HepG2 (cell line): Measurements from ENCODE around the gene UST. TPM values are rescaled to one million over a fixed set of nuclear protein-coding genes. Genes with fewer than 3 reads are reported as not detected.

ENCODE experiments used
- ATAC-seq: fragments of 200-7000 bp; cut with Tn5 transposase; 3 replicates; pipeline ENCODE4 v1.9.1; 2020; ENCODE audit warnings: mild to moderate bottlenecking, moderate library complexity
- BruUV-seq: library from RNA; stranded (reverse); fragments of 400-500 nt; replicated peaks from 2 replicates; lab custom pipeline; 2021; lab: Mats Ljungman, UMichigan
- CTCF ChIA-PET: fragments of 300-600 bp; formaldehyde crosslinking; extraction: SDS; loops from one replicate; lab custom pipeline; 2021; ENCODE audit warnings: low total read pairs, inconsistent platforms, low intra/inter-chr PET ratio; lab: Yijun Ruan, JAX
- POLR2A ChIA-PET: fragments of 350-600 bp; sonication (Branson Sonifier 250); formaldehyde crosslinking; loops from one replicate; lab custom pipeline; 2020; ENCODE audit warnings: antibody characterized with exemption, inconsistent platforms; lab: Yijun Ruan, JAX
- DNase-seq: peaks from one replicate; pipeline ENCODE4 v3.0.0-alpha.2; 2015; ENCODE audit warnings: low spot score
- FAIRE-seq: peaks from 3 replicates; lab custom pipeline; 2011; peaks lifted over from hg19 to GRCh38; lab: Jason Lieb, UNC
- H2AFZ ChIP-seq: one replicate; pipeline ENCODE4 v1.6.1; 2011; ENCODE audit warnings: low read length, inconsistent platforms
- H3K27ac ChIP-seq: fragments of 300-600 bp; 3 replicates; pipeline ENCODE4 v1.8.0; 2011; ENCODE audit warnings: mixed run types, mild to moderate bottlenecking, mixed read lengths, low read length, inconsistent platforms; ENCODE audit not compliant: insufficient read depth; ENCODE audit errors: extremely low read length
- H3K27me3 ChIP-seq, 2 experiments: fragments of 200-600 bp in 1 of 2; 2 replicates in 1 of 2; 3 replicates in 1 of 2; pipeline versions ENCODE4 v1.6.0 to v1.8.0; 2011; ENCODE audit warnings: low read length in 2 of 2, mild to moderate bottlenecking in 2 of 2, moderate library complexity in 2 of 2, inconsistent platforms in 1 of 2; ENCODE audit not compliant: insufficient read depth in 2 of 2, control insufficient read depth in 1 of 2
- H3K36me3 ChIP-seq, 2 experiments: fragments of 200-600 bp in 1 of 2; replicated peaks in 1 of 2; 2 replicates in 1 of 2; 3 replicates in 1 of 2; pipeline versions ENCODE4 v1.5.1 to v1.8.0; 2011; ENCODE audit warnings: low read length in 2 of 2, inconsistent platforms in 1 of 2; ENCODE audit not compliant: insufficient read depth in 2 of 2, control insufficient read depth in 1 of 2
- H3K4me1 ChIP-seq: 2 replicates; pipeline ENCODE4 v1.5.1; 2012; ENCODE audit warnings: low read length, inconsistent platforms; ENCODE audit not compliant: insufficient read depth
- H3K4me2 ChIP-seq: 2 replicates; pipeline ENCODE4 v1.6.0; 2011; ENCODE audit warnings: low read depth, low read length, inconsistent platforms
- H3K4me3 ChIP-seq, 3 experiments: fragments of 200-600 bp in 1 of 3; sonication (generic), shearing (Covaris generic) in 1 of 3; replicated peaks in 1 of 3; 2 replicates each; pipeline ENCODE4 v1.5.1; 2011 to 2016; ENCODE audit warnings: low read length in 3 of 3, inconsistent platforms in 2 of 3, low read depth in 2 of 3, mild to moderate bottlenecking in 2 of 3, control low read depth in 1 of 3, mixed read lengths in 1 of 3; ENCODE audit not compliant: insufficient read depth in 1 of 3
- H3K79me2 ChIP-seq: one replicate; pipeline ENCODE4 v1.6.1; 2011; ENCODE audit warnings: low read length, inconsistent platforms; ENCODE audit not compliant: insufficient read depth
- H3K9ac ChIP-seq: 2 replicates; pipeline ENCODE4 v1.6.0; 2011; ENCODE audit warnings: mild to moderate bottlenecking, low read depth, low read length, inconsistent platforms; ENCODE audit not compliant: insufficient read depth
- H3K9me3 ChIP-seq: 2 replicates; pipeline ENCODE4 v1.5.1; 2012; ENCODE audit warnings: mild to moderate bottlenecking, low read length
- H4K20me1 ChIP-seq: 2 replicates; pipeline ENCODE4 v1.6.0; 2011; ENCODE audit warnings: inconsistent platforms, mild to moderate bottlenecking, low read length, moderate library complexity; ENCODE audit not compliant: insufficient read depth
- CC2D1A ChIP-seq: sonication (generic); formaldehyde crosslinking; IDR thresholded peaks from 2 replicates; pipeline ENCODE4 v1.8.1; 2023; ENCODE audit warnings: mild to moderate bottlenecking, missing genetic modification reagents
- HNF1A ChIP-seq, 2 experiments: sonication (generic) in 1 of 2; formaldehyde crosslinking in 1 of 2; IDR thresholded peaks; 2 replicates each; pipeline versions ENCODE4 v1.4.0 to v1.6.1; 2016 to 2020; ENCODE audit warnings: borderline replicate concordance in 1 of 2, low read depth in 1 of 2, mild to moderate bottlenecking in 1 of 2, missing genetic modification reagents in 1 of 2
- ISL2 ChIP-seq: sonication (generic); formaldehyde crosslinking; IDR thresholded peaks from 2 replicates; pipeline ENCODE4 v1.5.0; 2020; ENCODE audit warnings: missing genetic modification reagents
- KDM1A ChIP-seq: IDR thresholded peaks from 2 replicates; pipeline ENCODE4 v1.6.1; 2016; ENCODE audit warnings: missing compliant biosample characterization
- NBN ChIP-seq: fragments of 450-650 bp; conservative IDR thresholded peaks from 2 replicates; pipeline ENCODE4 v1.6.1; 2017
- NFE2L2 ChIP-seq: fragments of 150-350 bp; IDR thresholded peaks from 2 replicates; pipeline ENCODE4 v1.6.1; 2014; ENCODE audit warnings: low read length
- REPIN1 ChIP-seq: sonication (generic); formaldehyde crosslinking; IDR thresholded peaks from 2 replicates; pipeline ENCODE4 v1.8.0; 2022; ENCODE audit warnings: missing genetic modification reagents, low read depth, mild to moderate bottlenecking, borderline replicate concordance
- TFE3 ChIP-seq: IDR thresholded peaks from 2 replicates; pipeline ENCODE4 v1.6.1; 2016
- ZBTB20 ChIP-seq: sonication (generic); formaldehyde crosslinking; IDR thresholded peaks from 2 replicates; pipeline ENCODE4 v1.8.1; 2023; ENCODE audit warnings: missing genetic modification reagents, low read depth, mild to moderate bottlenecking, borderline replicate concordance
- ZFP1 ChIP-seq: IDR thresholded peaks from 2 replicates; pipeline ENCODE4 v1.6.1; 2016
- ZNF296 ChIP-seq: sonication (generic); formaldehyde crosslinking; conservative IDR thresholded peaks from 2 replicates; pipeline ENCODE4 v1.5.0; 2020; ENCODE audit warnings: mild to moderate bottlenecking, missing genetic modification reagents
- ZNF512B ChIP-seq: sonication (generic); formaldehyde crosslinking; IDR thresholded peaks from 2 replicates; pipeline ENCODE4 v1.5.1; 2020; ENCODE audit warnings: missing genetic modification reagents, mild to moderate bottlenecking, borderline replicate concordance
- ZNF800 ChIP-seq: sonication (generic); formaldehyde crosslinking; IDR thresholded peaks from 2 replicates; pipeline ENCODE4 v1.4.0; 2020; ENCODE audit warnings: missing genetic modification reagents
- ZNF841 ChIP-seq: sonication (generic); formaldehyde crosslinking; IDR thresholded peaks from 2 replicates; pipeline ENCODE4 v1.8.1; 2023; ENCODE audit warnings: missing genetic modification reagents, borderline replicate concordance
- ZSCAN20 ChIP-seq: sonication (generic); formaldehyde crosslinking; IDR thresholded peaks from 2 replicates; pipeline ENCODE4 v1.4.0; 2020; ENCODE audit warnings: missing genetic modification reagents, mild to moderate bottlenecking, borderline replicate concordance
- WGBS: methylation state at CpG from one replicate; pipeline ENCODE4 v1.1.6; 2017; ENCODE audit warnings: low lambda C conversion rate; 5-methylcytosine and 5-hydroxymethylcytosine counted together
- in situ Hi-C: cut with HindIII; loops from 2 replicates; pipeline ENCODE4 v1.10.0; 2017; ENCODE audit warnings: low pct_unique_long_range_greater_than_20kb; ENCODE audit not compliant: extremely low pct_ligation_motif_present
- intact Hi-C: fragments of 100-400 bp; cut with micrococcal nuclease; formaldehyde crosslinking; loops from one replicate; pipeline ENCODE4 v1.10.0; 2022; ENCODE audit not compliant: unreplicated experiment
- polyA plus RNA-seq, 8 experiments: library from polyadenylated mRNA; depleted of rRNA in 3 of 8; stranded (reverse) in 7 of 8; unstranded in 1 of 8; fragments of >200 nt; fragmentation: Illumina TruSeq in 4 of 8; extraction: Trizol in 4 of 8; gene quantifications; 2 replicates each; pipeline versions ENCODE4 v1.2.1 to v1.2.3, GENCODE V29; 2011 to 2016; ENCODE audit warnings: low read depth in 4 of 8, missing spikeins in 1 of 8, mixed read lengths in 1 of 8; ENCODE audit not compliant: insufficient read depth in 1 of 8
- total RNA-seq, 5 experiments: library from RNA; depleted of rRNA; stranded (reverse); fragments of >200 nt; fragmentation: Illumina TruSeq; extraction: Trizol; gene quantifications; 2 replicates each; pipeline ENCODE4 v1.2.3, GENCODE V29; 2016; ENCODE audit warnings: low read depth in 1 of 5

UST gene
- total and polyA plus RNA-seq, 2 of the 13 experiments (the other 11 are each of a cell fraction or from before 2014, with no cell fraction given): 0.27 TPM; not detected in 1

- Histone ChIP-seq H3K4me1 (no peaks in the 10 kb centered on the region), H3K27me3 (peaks cover 2 to 21% of the 10 kb centered on the region in 2 experiments; a peak in 4 of 5 replicates), H3K79me2 (no peaks in the 10 kb centered on the region), H3K36me3 (no peaks in the 10 kb centered on the region), H2AFZ (no peak overlapping the region), H3K27ac (no peak overlapping the region), H3K9ac (no peak overlapping the region), H3K9me3 (peaks cover 30% of the 10 kb centered on the region), H3K4me2 (no peak overlapping the region), H3K4me3 (no peak overlapping the region), H4K20me1 (no peaks in the 10 kb centered on the region)
- 0% methylated on average over 1 of the region's 1 CpG for WGBS
- no peak for ATAC-seq
- POLR2A ChIA-PET: no interaction called here
- CTCF ChIA-PET: no interaction called here
- intact Hi-C loops: no loop called here
- DNase-seq: no peak
- no peak for FAIRE-seq
- no TSS peak for BruUV-seq
- in situ Hi-C loops: no loop called here
- TF ChIP-seq HNF1A (IDR thresholded peaks at IDR 0.05; ENCODE audit: low read depth) (no peak), HNF1A (CRISPR knock-in tag; IDR thresholded peaks at IDR 0.05; ENCODE audit: borderline replicate concordance) (no peak), NBN (no peak), ZFP1 (no peak), KDM1A (CRISPR knock-in tag) (no peak), ZNF512B (CRISPR knock-in tag) (no peak), ZSCAN20 (CRISPR knock-in tag) (no peak), TFE3 (CRISPR knock-in tag) (no peak), ZNF296 (CRISPR knock-in tag) (no peak), ZNF800 (no peak), ISL2 (CRISPR knock-in tag) (no peak), CC2D1A (CRISPR knock-in tag) (no peak), ZBTB20 (CRISPR knock-in tag) (no peak), REPIN1 (CRISPR knock-in tag) (no peak), NFE2L2 (no peak), ZNF841 (CRISPR knock-in tag) (no peak)
Measured at GRCh38 chr6:149095842-149096241, 349.0 kb downstream of the UST start.
